Dedifferentiated amniotic fluid mesenchymal stem cell (primary cell): ENCODE data around the gene FCHSD1.

Experiments used
- DNase-seq: peaks from one replicate; pipeline ENCODE4 v3.0.0-alpha.2; 2016; ENCODE audit errors: extremely low spot score

Gene FCHSD1

DNA sequence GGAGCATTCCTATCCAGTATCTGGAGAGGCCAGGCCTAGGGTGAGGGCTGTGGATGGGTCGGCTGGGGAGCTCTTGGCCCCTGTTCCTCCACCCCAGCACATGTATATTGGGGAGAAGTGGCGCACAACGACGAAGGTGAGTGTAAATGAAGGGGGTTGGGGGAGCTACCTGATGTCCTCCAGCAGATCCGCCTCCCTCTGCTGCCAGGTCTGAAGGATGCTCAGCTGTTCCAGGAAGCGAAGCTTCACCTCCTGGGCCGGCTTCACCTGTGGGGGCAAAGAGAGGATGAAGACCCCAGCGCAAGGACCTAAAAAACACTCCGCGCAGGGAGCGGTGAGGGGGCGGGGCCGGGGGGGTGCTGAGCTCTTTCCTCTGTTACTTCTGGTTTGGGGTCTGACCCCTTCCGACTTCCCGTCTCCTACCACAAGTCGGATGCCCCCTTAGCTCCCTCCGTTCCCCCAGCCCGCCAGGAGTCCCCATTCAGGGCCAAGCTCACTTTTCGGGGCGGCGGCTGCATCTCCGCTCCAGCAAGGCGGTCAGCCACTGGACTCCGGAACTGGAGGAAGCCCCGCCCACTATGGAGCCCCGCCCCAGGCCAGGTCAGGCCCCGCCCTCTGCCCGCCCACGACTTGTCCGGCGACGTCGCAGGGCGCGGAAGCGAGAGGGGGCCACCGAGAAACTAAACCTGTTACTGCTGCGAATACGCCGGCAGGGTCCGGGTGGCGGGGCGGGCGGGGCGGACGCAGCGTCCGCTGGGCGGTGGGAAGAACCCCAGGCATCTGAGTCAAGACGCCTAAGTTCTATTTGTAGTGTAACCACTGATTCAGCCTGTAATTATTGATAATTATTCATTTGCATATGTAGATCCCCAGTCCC lies at the start of gene FCHSD1:
TSS of gene FCHSD1 (minus strand) at position 568 of the 877 bp plus-strand sequence. CDS start at position 518, 50 bp downstream.
- DNase-seq: peak; percentile 61

DNA sequence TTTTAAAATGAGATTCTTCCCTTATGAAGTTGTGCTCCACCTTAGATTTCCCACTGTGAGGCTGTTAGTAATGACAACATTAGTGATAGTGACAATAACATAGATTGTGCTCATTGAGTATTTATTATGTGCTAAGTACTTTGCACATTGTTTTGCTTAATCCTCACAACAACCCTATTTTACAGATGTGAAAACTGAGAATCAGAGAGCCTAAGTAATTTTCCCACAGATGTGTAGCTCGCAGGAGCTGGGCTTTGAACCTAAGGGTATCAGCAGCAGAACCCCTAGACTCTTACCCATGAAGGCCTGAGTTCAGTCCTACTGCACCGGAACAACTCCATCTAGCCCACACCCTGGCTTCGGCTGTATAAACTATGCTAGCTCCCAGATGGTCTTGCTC lies 46.4 kb upstream of the FCHSD1 start:
- DNase-seq: no peak

DNA sequence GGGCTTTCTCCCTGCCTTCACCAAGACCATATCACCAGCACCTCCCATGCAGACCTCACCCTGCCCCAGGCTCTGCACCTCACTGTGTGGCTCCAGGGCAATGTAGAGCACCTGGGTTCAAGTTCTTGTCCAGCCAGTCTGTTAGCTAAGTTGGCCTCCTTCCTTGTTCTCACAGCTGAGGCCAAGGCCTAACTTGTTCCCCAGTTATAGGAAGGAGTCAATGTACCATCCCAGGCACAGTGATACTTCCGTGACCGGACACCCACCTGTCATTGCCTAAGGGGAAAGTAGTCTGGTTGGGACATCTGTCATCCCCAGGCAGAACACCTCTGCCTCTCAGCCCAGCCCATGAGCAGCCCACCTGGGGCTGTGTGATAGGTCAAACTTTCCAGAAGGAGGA lies 45.2 kb upstream of the FCHSD1 start:
- no peak for DNase-seq

DNA sequence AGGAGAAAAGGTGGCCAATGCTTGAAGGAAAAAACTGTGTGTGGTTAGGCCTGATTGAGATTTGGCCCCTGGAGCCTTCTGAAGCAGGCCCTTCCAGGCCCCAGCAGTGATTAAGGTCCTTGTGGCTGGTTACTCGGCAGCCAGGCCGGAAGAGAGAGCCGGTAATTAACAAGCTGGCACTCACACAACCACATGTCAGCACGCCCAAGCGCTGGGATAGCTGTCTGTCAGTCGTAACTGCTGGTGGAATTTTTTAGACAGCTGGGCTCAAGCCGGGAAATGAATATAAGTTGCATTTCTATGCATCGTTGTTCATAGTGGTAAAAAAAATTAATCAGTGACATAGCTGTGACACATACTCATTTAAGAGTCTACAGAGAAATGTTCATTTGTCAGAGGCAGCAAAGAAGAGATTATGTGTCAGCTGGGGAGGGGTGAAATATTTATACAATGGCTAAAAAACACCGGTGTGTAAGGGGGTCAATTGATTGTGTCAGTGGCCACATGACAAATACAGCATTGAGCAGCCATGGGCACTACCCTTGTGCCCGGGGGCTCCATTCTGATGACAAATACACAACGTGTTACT lies 44.5 kb upstream of the FCHSD1 start:
- no peak for DNase-seq

DNA sequence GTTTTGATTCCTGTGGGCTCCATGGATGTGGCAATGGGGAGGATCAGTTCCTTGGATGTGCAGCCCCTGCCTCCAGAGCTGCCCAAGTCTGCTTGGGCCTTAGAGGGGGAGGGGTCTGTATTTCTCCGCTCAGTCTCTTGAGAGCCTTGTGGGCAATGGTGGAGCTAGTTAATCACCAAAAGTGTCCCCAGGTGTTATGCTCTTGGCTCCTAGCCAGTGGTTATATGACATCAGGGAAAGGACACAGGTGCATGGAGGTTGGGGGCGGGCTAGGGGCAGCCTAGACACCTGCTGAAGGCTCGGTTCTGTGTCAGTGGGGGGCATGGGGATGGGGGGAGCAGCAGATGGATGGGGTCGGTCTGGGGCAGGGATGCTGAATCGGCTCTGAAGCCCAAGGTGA lies 43.3 kb upstream of the FCHSD1 start:
- DNase-seq: no peak

DNA sequence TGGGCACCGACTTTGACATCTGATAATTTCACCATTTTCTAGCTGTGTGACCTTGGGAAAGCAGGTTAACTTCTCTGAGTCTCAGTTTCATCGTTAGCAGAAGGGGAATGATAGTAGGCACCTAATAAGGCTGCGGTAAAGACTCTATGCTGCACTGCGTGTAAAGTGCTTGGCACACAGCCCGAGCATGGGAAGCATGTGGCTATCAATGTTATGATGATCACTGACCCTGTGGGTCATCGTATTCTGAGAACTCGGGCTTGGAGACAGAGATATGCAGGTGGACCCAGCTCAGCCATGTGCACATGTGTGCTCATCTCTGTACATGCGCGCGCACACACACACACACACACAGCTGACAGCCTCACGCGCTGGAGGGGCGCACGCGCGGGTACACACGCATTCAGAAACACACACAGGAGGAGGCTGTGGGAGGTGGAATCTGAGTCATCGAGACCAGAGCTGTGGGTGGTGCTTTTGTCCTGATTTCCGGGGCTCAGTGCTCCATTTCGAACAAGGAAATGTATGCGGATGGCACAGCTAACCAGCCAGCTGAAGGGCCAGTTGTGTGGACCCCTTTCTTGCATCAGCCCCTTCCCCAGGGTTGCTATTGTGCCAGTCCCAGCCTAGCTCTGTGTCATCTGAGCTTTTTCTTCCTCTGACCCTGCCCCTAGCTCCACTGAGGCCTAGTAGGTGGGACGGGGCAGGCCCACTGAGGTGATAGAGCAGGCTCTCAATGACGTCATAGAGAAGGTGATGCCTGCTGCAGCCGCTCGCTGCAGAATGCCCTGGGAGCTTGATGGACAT lies 41.9 kb upstream of the FCHSD1 start:
- DNase-seq: no peak

DNA sequence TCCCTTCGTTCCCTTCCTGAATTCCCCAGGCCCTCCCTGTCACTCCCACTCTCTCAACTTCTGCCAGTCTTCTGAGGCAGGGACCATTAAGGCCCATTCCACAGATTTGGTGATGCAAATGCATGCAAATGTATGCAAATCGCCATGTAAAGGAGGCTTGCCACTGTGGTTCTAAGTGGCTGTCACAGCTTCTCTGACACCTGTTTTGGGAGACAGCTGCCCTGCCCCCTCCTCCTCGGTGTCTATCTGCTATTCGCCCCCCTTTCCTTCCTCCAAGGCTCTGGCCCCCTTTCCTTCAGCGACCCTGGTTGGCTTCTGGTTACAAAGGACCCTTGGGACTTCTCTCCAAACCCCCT lies 41.3 kb upstream of the FCHSD1 start:
- no peak for DNase-seq

DNA sequence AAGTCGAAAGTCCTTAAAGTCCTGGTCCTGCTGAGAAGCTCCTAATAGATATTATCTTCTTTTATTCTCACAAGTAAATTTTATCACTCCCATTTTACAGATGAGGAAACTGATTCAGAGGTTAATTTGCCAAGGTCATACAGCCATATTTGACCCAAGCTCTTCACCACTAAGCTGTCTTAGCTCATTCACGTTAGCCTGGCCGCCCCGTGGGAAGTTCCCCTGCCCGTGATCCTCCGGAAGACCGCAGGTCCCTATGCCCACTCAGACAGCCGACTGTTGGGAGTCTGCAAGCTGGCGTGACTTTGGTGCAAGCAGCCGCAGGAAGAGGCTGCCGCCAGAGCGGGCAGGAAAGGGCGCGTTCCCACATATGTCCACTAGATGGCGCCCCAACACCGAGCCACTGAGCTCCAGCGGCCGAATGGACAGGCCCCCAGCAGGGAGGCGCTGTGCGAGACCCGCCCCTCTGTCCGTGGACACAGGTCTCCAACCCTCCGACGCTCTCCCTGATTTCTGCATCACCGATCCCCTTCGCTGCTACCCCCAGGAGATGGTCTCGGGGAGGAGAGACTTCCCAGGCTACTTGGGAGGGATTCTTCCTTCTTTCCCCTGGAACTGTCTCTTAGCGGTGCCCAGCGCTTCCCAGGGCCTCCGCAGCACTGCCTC lies 40.8 kb upstream of the FCHSD1 start:
- DNase-seq: peak; percentile 57

DNA sequence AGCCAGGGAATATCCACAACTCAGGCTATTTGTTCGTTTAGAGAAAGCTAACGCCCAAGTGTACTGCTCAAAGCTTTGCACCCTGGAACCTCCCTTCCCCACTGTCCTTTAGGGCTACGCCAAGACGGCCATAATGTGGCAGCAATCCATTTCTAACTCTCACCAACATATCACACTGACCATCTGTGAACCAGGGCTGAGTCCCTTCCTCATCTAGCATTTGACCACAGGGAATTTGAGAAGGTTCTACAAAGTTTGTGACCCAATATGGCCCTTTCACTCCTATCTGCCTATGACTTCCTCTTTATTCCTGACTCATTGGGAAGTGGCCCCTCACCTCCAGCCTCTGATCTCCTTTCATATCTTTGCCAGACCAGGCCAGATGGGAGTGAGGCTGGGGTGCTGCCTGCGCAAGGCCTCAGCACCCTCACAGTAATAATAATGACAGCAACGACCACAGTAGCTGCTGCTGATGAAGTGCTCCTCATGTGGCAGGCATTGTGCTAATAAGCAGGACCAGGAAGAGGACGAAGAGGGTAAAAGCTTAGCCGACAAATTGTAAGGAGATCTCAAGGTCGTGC lies 40.2 kb upstream of the FCHSD1 start:
- no peak for DNase-seq

DNA sequence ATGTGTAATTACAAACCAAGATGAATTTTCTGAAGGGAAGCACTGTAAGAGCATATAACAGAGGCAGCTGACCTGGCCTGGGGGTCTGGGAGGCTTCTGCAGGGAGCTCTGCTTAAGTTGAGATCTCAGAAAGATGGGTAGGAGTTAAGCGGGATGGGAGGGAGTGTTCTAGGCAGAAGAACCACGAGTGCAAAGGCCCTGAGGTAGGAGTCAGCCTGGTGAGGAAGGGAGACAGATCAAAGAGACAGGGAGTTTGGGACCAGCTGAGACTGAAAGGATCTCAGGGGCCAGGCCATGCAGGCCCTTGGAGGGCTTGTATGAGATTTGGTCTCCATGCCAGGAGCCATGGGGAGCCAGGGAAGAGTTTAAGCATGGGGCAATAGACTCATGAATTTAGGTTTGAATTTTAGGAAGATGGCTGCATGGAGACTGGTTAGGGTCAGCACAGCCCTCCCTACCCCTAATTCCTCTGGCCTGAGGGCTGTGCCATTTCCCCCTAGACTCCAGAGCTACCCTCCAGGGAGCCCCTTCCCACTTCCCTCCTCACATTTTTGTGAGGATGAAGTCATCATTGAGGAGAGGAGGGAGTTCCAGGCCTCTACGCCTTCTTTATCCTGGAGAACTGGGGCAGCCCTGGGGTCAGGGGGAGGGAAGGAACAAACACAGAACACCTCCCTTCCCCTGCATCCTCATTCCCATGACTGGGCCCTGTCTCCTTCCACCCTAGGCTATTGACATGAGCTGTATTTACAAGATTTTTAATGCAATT lies 35.6 kb upstream of the FCHSD1 start:
- no peak for DNase-seq

DNA sequence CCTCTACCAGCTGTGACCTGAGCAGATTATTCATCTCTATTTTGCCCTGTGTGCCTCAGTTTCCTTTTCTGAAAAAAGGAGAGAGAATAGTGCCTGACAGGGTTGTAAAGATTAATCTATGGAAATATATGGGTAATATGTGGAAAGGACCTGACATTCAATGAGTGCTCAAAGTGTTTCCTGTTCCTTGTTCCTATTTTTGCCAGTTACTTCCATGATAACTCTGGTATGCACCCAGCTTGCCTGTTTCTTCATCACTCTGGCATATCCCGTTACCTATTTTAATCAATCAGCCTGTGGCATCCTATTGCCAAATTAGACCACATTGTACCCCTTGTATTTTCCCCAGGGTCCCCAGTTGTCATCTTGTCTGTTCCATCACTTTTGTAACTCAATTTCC lies 34.4 kb upstream of the FCHSD1 start:
- no peak for DNase-seq

DNA sequence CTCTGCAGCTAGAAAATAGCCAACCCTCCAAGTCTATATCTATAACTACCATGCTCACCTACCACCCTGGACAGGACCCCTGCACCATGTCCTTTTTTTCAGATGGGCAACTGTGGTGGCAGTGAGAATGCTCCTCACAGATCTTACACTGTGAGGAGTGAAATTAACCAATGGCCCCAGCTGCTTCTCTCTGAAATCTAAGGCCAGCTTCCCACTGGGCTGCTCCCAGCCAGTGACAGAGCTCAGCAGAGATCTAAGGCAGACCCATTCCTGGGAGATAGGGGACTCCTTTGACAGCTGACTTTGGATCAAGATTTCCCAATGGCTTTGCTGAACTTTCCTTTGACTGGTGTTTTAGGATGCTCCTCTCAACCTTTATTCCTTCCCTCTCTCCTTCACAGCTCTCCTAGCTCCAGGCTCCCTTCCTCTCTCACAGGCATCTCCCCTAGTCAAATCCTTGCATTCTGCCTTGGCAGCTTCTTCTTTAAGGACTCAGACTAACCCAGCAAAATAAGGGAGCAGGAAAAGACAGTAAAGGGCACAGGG lies 32.5 kb upstream of the FCHSD1 start:
- no peak for DNase-seq

DNA sequence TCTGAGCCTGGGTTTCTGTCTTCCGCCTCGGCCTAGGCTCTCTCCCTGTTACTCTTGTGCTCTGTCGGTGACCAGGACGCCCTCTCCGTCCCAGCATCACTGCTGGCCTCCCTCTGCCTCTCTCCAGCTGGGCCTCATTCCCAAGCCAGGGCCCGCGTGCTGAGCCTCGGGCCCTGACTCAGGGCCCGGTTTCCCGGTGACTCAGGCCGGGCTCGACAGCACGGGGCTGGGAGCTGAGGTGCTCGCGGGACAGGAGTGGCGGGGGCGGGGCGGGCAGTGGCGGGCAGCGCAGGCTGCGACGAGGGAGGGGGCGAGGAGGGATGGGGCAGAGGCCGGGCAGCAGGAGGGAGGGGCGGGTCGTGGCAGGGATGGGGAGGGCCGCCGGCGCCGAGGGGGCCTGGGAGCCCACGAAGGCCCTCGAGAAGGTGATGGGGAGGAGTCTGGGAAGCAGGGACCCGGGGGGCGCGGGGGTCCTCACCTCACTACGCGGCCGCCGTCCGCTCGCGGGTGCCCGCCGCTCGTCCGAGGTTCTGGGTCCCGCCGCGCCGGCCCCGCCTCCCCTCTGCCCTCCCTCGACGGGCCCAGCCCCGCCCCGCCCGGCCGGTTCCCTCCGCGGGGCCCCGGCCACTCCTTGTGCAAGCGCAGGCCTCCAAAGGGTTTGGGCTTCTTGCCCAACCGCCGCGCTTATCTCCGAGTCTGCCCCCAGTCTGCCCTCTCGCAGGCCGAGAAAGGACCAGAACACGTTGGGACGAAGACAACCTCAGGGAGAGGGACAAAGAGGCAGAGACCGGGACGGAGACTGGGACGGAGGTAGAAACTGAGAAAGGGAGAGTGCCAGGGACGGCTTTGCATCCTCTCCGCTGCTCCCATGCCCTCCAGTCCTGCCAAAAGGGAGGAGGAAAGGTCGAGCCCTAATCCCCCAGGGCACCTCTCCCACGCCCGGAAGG lies 30.8 kb upstream of the FCHSD1 start, which contains the start of gene ARAP3:
TSS of gene ARAP3 (minus strand) at position 536 of the 947 bp plus-strand sequence. CDS start 1,744 bp downstream, outside the sequence.
- DNase-seq: peak; percentile 57

DNA sequence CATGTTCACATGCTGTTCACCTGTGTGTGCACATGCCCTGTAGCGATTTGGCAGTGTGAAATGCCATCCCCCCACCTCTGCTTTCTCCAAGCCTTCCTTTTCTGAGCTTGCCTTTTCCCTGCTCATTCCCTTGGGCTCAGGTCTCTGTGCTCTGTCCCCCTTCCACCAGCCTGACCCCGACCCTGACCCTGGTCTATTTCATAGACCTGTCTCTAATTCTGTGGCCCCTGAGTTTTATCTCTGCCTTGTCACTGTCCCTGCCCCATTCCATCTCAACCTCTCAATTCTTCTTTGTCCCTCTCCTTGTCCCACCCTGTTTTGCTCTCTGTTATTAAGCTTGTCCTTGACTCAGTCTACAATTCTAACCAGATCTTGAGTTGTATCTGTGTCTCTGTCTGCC lies 30.1 kb upstream of the FCHSD1 start:
- DNase-seq: no peak

DNA sequence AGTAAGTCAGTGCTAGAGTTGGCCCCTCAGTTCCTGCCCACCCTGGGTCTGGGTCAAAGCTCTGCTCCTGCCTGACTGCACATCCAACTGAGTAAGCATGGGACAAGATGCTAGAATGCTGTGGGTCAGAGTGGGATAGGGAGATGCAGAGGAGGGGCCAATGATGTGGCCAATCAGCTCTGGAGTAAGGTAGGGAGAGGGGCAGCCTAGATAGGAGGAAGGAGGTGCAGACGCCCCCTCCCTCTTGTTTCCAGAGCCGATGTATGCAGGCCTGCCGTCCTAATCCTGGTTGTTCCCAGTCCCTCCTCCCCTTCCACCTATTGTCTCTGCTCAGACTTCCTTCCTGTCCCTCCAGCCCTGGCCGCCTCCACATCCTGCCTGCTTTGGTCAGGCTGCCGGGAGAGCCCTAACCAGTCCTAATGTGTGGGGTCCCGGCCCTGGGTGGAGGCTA lies 29.6 kb upstream of the FCHSD1 start:
- no peak for DNase-seq

DNA sequence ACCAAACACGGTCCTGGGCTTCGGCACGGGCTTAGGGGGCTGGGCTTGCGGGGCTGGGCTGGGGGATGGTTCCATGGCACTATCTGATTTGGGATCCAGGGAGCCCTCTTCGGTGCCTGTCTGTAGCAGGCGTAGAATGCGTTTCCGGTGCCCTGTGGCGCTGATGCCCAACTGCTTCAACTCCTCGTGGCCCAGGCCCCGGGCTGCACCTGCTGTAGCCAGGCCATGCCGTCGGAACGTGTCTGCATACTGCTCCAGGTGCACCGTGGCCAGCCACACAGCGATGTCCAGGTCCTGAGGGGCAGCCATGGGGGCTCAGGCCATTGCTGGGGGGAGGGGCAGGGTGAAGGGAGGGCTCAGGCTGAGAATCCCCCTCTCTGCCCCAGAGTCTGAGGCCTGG lies 29.0 kb upstream of the FCHSD1 start:
- DNase-seq: no peak

DNA sequence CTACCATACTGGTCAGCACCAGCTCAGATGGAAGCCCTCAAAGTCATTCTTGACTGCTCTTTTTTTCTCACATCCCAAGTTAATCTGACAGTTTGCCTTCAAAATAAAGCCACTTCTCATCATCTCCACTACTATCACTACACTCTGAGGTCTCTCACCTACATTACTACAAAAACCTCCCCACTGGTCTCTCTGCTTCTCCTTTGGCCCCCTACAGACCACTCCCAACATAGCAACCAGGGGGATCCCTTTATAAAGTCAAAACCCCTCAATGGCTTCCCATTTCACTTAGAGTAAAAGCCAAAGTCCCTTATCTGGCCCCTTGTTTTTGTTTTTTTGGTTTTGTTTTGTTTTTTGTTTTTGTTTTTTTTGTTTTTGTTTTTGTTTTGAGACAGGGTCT lies 26.2 kb upstream of the FCHSD1 start:
- DNase-seq: no peak

DNA sequence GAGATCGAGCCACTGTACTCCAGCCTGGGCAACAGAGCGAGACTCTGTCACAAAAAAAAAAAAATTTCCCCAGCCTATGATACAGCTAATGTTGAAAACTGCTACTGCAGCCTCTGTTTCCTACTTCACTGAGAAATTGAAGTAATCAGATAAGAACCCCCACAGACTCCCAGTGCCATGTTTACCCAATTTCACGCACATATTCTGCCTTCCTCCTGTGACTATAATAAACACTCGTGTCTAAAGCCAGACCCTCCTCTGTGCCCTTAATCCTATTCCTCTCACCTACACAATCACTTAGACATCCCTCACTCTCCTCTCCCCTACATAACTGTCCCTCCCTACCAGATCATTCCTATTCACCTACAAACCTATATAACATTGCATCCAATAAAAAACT lies 24.5 kb upstream of the FCHSD1 start:
- DNase-seq: no peak

DNA sequence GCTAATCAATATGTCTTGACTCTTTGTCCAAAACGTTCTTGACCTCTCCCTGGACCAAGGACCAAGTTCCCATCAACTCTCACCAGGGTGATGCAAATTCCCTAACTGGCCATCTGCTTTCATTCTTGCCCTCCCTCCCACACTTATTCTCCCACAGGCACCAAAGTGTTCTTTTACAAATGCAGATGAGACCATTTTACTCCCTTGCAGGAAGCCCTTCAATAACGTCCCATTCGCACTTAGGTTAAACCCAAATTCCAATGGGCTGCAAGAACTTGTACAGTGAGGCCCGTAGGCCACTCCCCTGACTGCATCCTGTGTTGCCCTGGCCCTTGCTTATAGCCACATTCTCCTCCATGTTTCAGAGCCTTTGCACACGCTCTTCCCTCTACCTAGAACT lies 23.5 kb upstream of the FCHSD1 start:
- DNase-seq: no peak
